HepG2 (cell line): ENCODE measurements around the gene SKIL. TPM values are rescaled to one million over a fixed set of nuclear protein-coding genes. Genes with fewer than 3 reads are reported as not detected.

Experiments used
- ATM ChIP-seq: fragments of 450-650 bp; IDR thresholded peaks from 2 replicates; pipeline ENCODE4 v1.7.1; 2017; ENCODE audit warnings: mild to moderate bottlenecking, borderline replicate concordance
- ESRRA ChIP-seq: sonication (generic); formaldehyde crosslinking; IDR thresholded peaks from 2 replicates; pipeline ENCODE4 v1.5.1; 2020; ENCODE audit warnings: mild to moderate bottlenecking, low read depth, missing genetic modification reagents
- FUBP1 ChIP-seq: sonication (generic); formaldehyde crosslinking; IDR thresholded peaks from 2 replicates; pipeline ENCODE4 v1.5.1; 2020; ENCODE audit warnings: missing genetic modification reagents, mild to moderate bottlenecking, borderline replicate concordance
- HNRNPUL1 ChIP-seq: fragments of 200-400 bp; formaldehyde crosslinking; IDR thresholded peaks from 2 replicates; pipeline ENCODE4 v1.6.1; 2017; ENCODE audit warnings: low read depth, mild to moderate bottlenecking, low read length, moderate library complexity
- KDM1A ChIP-seq: IDR thresholded peaks from 2 replicates; pipeline ENCODE4 v1.6.1; 2016; ENCODE audit warnings: missing compliant biosample characterization
- POLR2AphosphoS5 ChIP-seq: IDR thresholded peaks from 2 replicates; pipeline ENCODE4 v1.6.1; 2012; ENCODE audit warnings: low read depth, low read length
- PRMT3 ChIP-seq: sonication (generic); formaldehyde crosslinking; IDR thresholded peaks from 2 replicates; pipeline ENCODE4 v1.8.1; 2022; ENCODE audit warnings: low read depth, mild to moderate bottlenecking, moderate library complexity, missing genetic modification reagents, borderline replicate concordance
- SAFB2 ChIP-seq: sonication (generic); formaldehyde crosslinking; IDR thresholded peaks from 2 replicates; pipeline ENCODE4 v1.5.1; 2020; ENCODE audit warnings: missing genetic modification reagents, low read depth, mild to moderate bottlenecking, borderline replicate concordance
- TBX3 ChIP-seq: fragments of 450-650 bp; IDR thresholded peaks from 2 replicates; pipeline ENCODE4 v1.6.1; 2017; ENCODE audit warnings: antibody characterized with exemption, mild to moderate bottlenecking, inconsistent platforms, borderline replicate concordance
- ZBTB43 ChIP-seq: sonication (generic); formaldehyde crosslinking; conservative IDR thresholded peaks from 2 replicates; pipeline ENCODE4 v1.4.0; 2020; ENCODE audit warnings: missing genetic modification reagents
- ZFP82 ChIP-seq: sonication (generic); formaldehyde crosslinking; IDR thresholded peaks from 2 replicates; pipeline ENCODE4 v1.5.1; 2020; ENCODE audit warnings: mild to moderate bottlenecking, missing genetic modification reagents, borderline replicate concordance
- ZMAT5 ChIP-seq: sonication (generic); formaldehyde crosslinking; IDR thresholded peaks from 2 replicates; pipeline ENCODE4 v1.5.0; 2020; ENCODE audit warnings: mild to moderate bottlenecking, low read depth, missing genetic modification reagents, borderline replicate concordance
- ZNF253 ChIP-seq: sonication (generic); formaldehyde crosslinking; IDR thresholded peaks from 2 replicates; pipeline ENCODE4 v1.8.0; 2022; ENCODE audit warnings: mild to moderate bottlenecking, missing genetic modification reagents, borderline replicate concordance
- ZNF431 ChIP-seq: sonication (generic); formaldehyde crosslinking; IDR thresholded peaks from 2 replicates; pipeline ENCODE4 v1.9.0; 2022; ENCODE audit warnings: missing genetic modification reagents, low read depth, mild to moderate bottlenecking, borderline replicate concordance
- ZNF619 ChIP-seq: sonication (generic); formaldehyde crosslinking; IDR thresholded peaks from 2 replicates; pipeline ENCODE4 v1.4.0; 2020; ENCODE audit warnings: mild to moderate bottlenecking, missing genetic modification reagents
- ZXDC ChIP-seq: sonication (generic); formaldehyde crosslinking; IDR thresholded peaks from 2 replicates; pipeline ENCODE4 v1.5.0; 2020; ENCODE audit warnings: mild to moderate bottlenecking, missing genetic modification reagents
- polyA plus RNA-seq, 8 experiments: library from polyadenylated mRNA; depleted of rRNA in 3 of 8; stranded (reverse) in 7 of 8; unstranded in 1 of 8; fragments of >200 nt; fragmentation: Illumina TruSeq in 4 of 8; extraction: Trizol in 4 of 8; gene quantifications; 2 replicates each; pipeline versions ENCODE4 v1.2.1 to v1.2.3, GENCODE V29; 2011 to 2016; ENCODE audit warnings: low read depth in 4 of 8, missing spikeins in 1 of 8, mixed read lengths in 1 of 8; ENCODE audit not compliant: insufficient read depth in 1 of 8
- total RNA-seq, 5 experiments: library from RNA; depleted of rRNA; stranded (reverse); fragments of >200 nt; fragmentation: Illumina TruSeq; extraction: Trizol; gene quantifications; 2 replicates each; pipeline ENCODE4 v1.2.3, GENCODE V29; 2016; ENCODE audit warnings: low read depth in 1 of 5
- TF ChIP-seq, protein P1 (sequence below): sonication (generic); formaldehyde crosslinking; IDR thresholded peaks from 2 replicates; pipeline ENCODE4 v1.5.0; 2020; ENCODE audit warnings: mild to moderate bottlenecking, missing genetic modification reagents
- TF ChIP-seq, protein P2 (sequence below): sonication (generic); formaldehyde crosslinking; IDR thresholded peaks from 2 replicates; pipeline ENCODE4 v1.5.0; 2020; ENCODE audit warnings: missing genetic modification reagents

The SKIL gene
- total and polyA plus RNA-seq, 2 of the 13 experiments (the other 11 are each of a cell fraction or from before 2014, with no cell fraction given): 5.2 to 20.7 TPM

DNA sequence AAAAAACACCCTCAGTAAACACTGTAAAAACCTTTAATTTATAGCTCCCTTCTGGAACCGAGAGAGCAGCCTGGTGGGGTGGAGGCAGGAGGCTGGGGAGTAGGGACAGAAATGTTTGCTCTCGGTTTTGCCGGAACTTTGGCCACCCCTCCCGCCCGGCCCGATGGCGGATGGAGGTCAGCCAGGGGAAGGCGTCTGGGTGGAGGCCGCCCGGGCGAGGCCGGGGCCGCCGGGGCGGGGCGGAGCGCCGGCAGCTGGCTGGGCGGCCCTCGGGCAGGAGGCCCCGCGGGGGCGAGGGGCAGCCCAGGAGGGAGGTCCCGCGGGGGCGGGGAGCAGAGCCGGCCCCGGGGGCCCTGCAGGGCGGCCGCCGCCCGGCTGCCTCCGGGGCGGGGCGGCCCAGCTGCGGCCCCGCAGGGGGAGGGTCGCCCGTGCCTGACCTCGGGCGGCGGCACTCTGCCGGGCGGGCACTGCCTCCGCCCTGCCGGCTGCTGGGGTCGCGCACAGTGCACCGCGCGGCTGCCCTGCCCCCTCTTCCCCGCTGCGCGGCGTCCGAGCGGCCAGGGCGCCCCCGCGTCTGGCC lies 829 bp upstream of the SKIL start (continued):
- TF ChIP-seq ZXDC (CRISPR knock-in tag) (no peak), POLR2AphosphoS5 (peak; percentile 49; the same call in 1 of the 2 replicates), FUBP1 (CRISPR knock-in tag) (no peak), TBX3 (no peak), KDM1A (CRISPR knock-in tag) (no peak), ZFP82 (CRISPR knock-in tag) (peak; percentile 21; the same call in 1 of the 2 replicates), ZMAT5 (CRISPR knock-in tag) (no peak), ZNF619 (CRISPR knock-in tag) (no peak), ZBTB43 (CRISPR knock-in tag) (no peak), HNRNPUL1 (no peak), SAFB2 (CRISPR knock-in tag) (no peak), PRMT3 (CRISPR knock-in tag) (no peak), ZNF431 (CRISPR knock-in tag) (0 out of 2 replicates have a peak, but pooled peaks have one; percentile 30), ATM (no peak), ZNF253 (CRISPR knock-in tag) (no peak), ESRRA (CRISPR knock-in tag) (peak; percentile 74)
- TF ChIP-seq, protein P1, sequence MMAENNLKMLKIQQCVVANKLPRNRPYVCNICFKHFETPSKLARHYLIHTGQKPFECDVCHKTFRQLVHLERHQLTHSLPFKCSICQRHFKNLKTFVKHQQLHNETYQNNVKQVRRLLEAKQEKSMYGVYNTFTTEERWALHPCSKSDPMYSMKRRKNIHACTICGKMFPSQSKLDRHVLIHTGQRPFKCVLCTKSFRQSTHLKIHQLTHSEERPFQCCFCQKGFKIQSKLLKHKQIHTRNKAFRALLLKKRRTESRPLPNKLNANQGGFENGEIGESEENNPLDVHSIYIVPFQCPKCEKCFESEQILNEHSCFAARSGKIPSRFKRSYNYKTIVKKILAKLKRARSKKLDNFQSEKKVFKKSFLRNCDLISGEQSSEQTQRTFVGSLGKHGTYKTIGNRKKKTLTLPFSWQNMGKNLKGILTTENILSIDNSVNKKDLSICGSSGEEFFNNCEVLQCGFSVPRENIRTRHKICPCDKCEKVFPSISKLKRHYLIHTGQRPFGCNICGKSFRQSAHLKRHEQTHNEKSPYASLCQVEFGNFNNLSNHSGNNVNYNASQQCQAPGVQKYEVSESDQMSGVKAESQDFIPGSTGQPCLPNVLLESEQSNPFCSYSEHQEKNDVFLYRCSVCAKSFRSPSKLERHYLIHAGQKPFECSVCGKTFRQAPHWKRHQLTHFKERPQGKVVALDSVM (CRISPR knock-in tag): peak; percentile 97
- TF ChIP-seq, protein P2, sequence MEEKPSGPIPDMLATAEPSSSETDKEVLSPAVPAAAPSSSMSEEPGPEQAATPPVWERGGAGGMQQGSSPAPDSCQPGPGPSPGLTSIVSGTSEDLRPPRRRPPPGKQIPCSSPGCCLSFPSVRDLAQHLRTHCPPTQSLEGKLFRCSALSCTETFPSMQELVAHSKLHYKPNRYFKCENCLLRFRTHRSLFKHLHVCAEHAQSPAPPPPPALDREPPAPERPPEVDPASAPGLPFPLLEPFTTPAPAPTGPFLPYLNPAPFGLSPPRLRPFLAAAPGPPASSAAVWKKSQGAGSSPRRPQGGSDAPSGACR: no peak
